Activated B cell treated with CpG ODN at 0.5 μM for 24 hours (primary cell): ENCODE data around the gene KCNH3. TPM values are rescaled to one million over a fixed set of nuclear protein-coding genes. Genes with fewer than 3 reads are reported as not detected.

ENCODE experiments used
- ATAC-seq: fragments of 200-7000 bp; cut with Tn5 transposase; one replicate; pipeline ENCODE4 v1.10.0; 2021; ENCODE audit warnings: low read depth, mild to moderate bottlenecking, moderate library complexity
- CTCF ChIA-PET: fragments of 350-600 bp; sonication (Branson Sonifier 250); formaldehyde crosslinking; loops from one replicate; lab custom pipeline; 2021; ENCODE audit warnings: antibody characterized with exemption; lab: Charles Lee
- POLR2A ChIA-PET: fragments of 350-600 bp; sonication (Branson Sonifier 250); formaldehyde crosslinking; loops from one replicate; lab custom pipeline; 2021; ENCODE audit warnings: antibody characterized with exemption; lab: Charles Lee
- DNase-seq: peaks from one replicate; pipeline ENCODE4 v3.0.0; 2022
- H3K27ac Mint-ChIP-seq: one replicate; pipeline ENCODE4 v1.8.0; 2020; ENCODE audit warnings: mixed read lengths
- H3K27me3 Mint-ChIP-seq: one replicate; pipeline ENCODE4 v1.8.0; 2021; ENCODE audit warnings: mixed read lengths
- H3K36me3 Mint-ChIP-seq: one replicate; pipeline ENCODE4 v1.8.0; 2021; ENCODE audit warnings: low read depth, mixed read lengths
- H3K4me1 Mint-ChIP-seq: one replicate; pipeline ENCODE4 v1.8.0; 2021; ENCODE audit warnings: mixed read lengths
- H3K4me3 Mint-ChIP-seq: one replicate; pipeline ENCODE4 v1.8.0; 2020; ENCODE audit warnings: mild to moderate bottlenecking, mixed read lengths
- H3K9me3 Mint-ChIP-seq: one replicate; pipeline ENCODE4 v1.8.0; 2020; ENCODE audit warnings: mixed read lengths
- intact Hi-C: fragments of 100-400 bp; cut with micrococcal nuclease; formaldehyde crosslinking; loops from one replicate; pipeline ENCODE4 v1.15.1; 2024
- total RNA-seq: library from RNA; stranded (reverse); gene quantifications from 2 replicates; pipeline ENCODE4 v1.2.3, GENCODE V29; 2022
- TF ChIP-seq, protein P1 (sequence below): fragments of 200-600 bp; IDR thresholded peaks from one replicate; pipeline ENCODE4 v1.8.0; 2022; ENCODE audit warnings: antibody characterized with exemption, mild to moderate bottlenecking

KCNH3 gene
- total RNA-seq, 1 donor from 2014 or later = 0.44 TPM

DNA sequence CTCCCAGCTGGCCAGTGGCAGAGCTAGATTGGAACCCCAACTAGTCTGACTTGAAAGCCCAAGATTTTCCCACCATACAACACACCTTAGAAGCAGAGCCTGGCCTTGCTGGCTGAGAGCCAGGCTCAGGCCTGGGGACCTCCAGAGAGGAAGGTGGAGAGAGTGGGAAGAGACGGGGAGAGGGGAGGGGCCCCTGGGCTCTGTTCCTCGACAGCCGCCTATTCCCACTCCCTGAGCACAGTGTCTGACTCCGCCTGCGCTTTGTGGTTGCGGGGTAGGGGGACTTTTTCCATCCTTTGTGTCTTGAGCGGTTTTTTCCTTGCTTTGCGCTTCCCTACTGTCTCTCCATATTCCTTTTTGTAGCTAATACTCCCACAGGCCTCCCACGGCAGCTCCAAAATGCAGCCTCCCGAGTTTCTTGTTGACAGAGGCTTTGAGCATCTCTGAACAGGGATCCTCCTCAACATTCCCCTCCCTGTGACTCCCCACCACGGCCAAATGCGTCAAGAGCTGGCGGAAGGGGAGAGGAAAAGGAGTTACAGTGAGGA, 4.0 kb upstream of the KCNH3 start:
- no peaks in the 10 kb centered on the region for H3K9me3 Mint-ChIP-seq
- H3K27me3 Mint-ChIP-seq = peaks cover 18% of the 10 kb centered on the region
- ChIA-PET POLR2A (interaction anchor here (1.3 kb wide), 1 partner anchor 33 kb away, joined by 3 read pairs; the partner anchor contains the start of gene MCRS1), CTCF (interaction anchor here (1.2 to 1.4 kb wide), 3 partner anchors 18 to 177 kb away, joined by 3 to 4 read pairs (median 4); no protein-coding TSS in a partner anchor)
- TF ChIP-seq, protein P1, sequence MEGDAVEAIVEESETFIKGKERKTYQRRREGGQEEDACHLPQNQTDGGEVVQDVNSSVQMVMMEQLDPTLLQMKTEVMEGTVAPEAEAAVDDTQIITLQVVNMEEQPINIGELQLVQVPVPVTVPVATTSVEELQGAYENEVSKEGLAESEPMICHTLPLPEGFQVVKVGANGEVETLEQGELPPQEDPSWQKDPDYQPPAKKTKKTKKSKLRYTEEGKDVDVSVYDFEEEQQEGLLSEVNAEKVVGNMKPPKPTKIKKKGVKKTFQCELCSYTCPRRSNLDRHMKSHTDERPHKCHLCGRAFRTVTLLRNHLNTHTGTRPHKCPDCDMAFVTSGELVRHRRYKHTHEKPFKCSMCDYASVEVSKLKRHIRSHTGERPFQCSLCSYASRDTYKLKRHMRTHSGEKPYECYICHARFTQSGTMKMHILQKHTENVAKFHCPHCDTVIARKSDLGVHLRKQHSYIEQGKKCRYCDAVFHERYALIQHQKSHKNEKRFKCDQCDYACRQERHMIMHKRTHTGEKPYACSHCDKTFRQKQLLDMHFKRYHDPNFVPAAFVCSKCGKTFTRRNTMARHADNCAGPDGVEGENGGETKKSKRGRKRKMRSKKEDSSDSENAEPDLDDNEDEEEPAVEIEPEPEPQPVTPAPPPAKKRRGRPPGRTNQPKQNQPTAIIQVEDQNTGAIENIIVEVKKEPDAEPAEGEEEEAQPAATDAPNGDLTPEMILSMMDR = no peak
- H3K4me3 Mint-ChIP-seq = no peak overlapping the region
- no peak overlapping the region for H3K27ac Mint-ChIP-seq
- no peaks in the 10 kb centered on the region for H3K36me3 Mint-ChIP-seq
- intact Hi-C loops = no loop called here
- ATAC-seq (no peak), DNase-seq (no peak)
- H3K4me1 Mint-ChIP-seq = peaks cover 24% of the 10 kb centered on the region

DNA sequence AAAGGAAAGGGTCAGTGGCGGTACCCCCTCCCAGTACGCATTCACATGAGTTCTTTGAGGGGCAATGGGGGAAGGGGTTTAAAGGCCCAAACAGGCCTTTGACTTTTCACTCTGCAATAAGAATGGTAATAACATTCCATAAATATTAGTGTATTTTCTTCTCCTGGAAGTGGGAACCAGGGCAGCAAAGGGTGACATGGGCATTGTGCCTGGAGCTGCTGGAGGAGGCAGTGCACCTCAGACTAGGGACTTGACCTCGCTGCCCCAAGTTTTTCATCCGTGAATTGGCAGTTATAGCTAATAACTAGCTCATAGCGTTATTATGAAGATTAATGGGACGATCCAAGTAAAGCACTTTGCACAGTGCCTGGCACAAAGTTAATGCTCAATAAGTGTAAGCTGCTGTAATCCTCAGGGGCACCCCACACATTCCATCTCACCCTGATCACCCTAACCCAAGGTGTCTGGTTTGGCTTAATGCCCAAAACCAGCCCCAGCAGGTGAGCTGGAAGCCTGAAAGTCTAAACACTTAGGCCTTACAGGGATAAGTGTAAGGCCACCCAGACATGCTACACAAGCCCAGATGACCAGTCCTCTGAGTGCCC, 2.8 kb upstream of the KCNH3 start:
- intact Hi-C loops = loop anchor here (1.0 kb wide), 1 partner anchor 14 kb away; no protein-coding TSS in a partner anchor
- Mint-ChIP-seq H3K9me3 (no peaks in the 10 kb centered on the region), H3K4me3 (no peak overlapping the region), H3K36me3 (no peaks in the 10 kb centered on the region), H3K27ac (no peak overlapping the region), H3K4me1 (peaks cover 35% of the 10 kb centered on the region), H3K27me3 (peaks cover 25% of the 10 kb centered on the region)
- TF ChIP-seq, protein P1 = no peak
- DNase-seq (no peak), ATAC-seq (no peak)
- ChIA-PET POLR2A (interaction anchor here (0.6 to 1.1 kb wide), 2 partner anchors 294 to 404 kb away, joined by 4 read pairs; partner anchors contain the start of gene TUBA1B), CTCF (interaction anchor here (0.8 to 1.2 kb wide), 2 partner anchors 17 to 22 kb away, joined by 3 to 4 read pairs; no protein-coding TSS in a partner anchor)

DNA sequence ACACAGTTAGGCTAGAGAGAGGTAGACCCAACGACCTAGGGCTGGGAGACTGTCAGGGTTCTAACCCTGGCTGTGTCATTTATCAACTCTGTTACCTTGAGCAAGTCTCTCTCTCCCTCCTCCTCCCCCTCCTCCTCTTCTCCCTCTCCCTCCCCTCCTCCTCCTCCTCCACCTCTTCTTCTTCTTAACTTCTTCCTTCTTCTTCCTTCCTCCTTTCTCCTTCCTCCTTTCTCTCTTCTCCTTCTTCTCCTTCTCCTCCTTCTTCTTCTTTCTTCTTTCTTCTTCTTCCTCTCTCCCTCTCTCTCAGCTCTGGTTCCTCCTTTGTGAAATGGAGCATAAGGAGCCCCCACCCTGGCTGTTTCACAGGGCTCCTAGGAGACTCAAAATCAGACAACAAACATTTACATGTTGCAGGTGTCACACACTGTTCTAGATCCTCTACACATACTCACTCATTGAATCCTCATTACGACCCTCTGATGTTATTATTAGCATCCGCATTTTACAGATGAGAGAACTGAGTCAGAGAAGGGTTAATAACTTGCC, 2.2 kb upstream of the KCNH3 start:
- ATAC-seq (no peak), DNase-seq (no peak)
- H3K27ac Mint-ChIP-seq = peak overlapping the region; percentile 31
- TF ChIP-seq, protein P1 = no peak
- H3K9me3 Mint-ChIP-seq = no peaks in the 10 kb centered on the region
- H3K4me1 Mint-ChIP-seq = peaks cover 41% of the 10 kb centered on the region
- H3K27me3 Mint-ChIP-seq = peaks cover 28% of the 10 kb centered on the region
- H3K36me3 Mint-ChIP-seq = no peaks in the 10 kb centered on the region
- ChIA-PET POLR2A (interaction anchor here (0.6 to 1.1 kb wide), 3 partner anchors 105 to 405 kb away, joined by 4 read pairs; partner anchors contain the start of gene TUBA1B), CTCF (interaction anchor here (0.8 to 2.2 kb wide), 2 partner anchors 22 to 23 kb away, joined by 3 to 7 read pairs; no protein-coding TSS in a partner anchor)
- intact Hi-C loops = loop anchor here (1.0 kb wide), 1 partner anchor 14 kb away; no protein-coding TSS in a partner anchor
- H3K4me3 Mint-ChIP-seq = peak overlapping the region; percentile 38

DNA sequence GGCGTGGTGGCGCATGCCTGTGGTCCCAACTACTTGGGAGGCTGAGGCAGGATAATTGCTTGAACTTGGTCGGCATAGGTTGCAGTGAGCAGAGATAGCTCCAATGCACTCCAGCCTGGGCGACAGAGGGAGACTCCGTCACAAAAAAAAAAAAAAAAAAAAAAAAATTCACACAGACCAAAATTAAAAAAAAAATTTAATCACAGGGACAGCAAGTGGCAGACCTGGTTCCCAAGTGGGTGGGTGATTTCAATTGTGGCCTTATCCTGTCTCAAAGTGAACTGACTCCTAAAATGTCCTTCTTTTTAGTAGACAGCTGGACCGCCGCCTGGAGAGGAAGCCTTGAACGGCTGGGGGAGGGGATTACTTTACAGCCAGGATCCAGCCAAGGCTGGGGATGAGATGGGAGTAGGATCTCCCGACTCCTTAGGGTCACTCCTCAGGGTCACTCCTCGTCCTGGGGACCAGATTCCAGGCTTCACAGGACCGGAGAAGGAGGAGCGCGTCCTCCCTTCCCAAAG, 1.5 kb upstream of the KCNH3 start:
- peak overlapping the region; percentile 81 for H3K4me3 Mint-ChIP-seq
- H3K27me3 Mint-ChIP-seq = peaks cover 28% of the 10 kb centered on the region
- intact Hi-C loops = no loop called here
- no peaks in the 10 kb centered on the region for H3K36me3 Mint-ChIP-seq
- peaks cover 43% of the 10 kb centered on the region for H3K4me1 Mint-ChIP-seq
- DNase-seq = no peak
- no peak for ATAC-seq
- POLR2A ChIA-PET = interaction anchor here (0.6 to 1.1 kb wide), 4 partner anchors 105 to 406 kb away, joined by 3 to 4 read pairs (median 4); partner anchors contain the start of genes SPATS2 and TUBA1B
- CTCF ChIA-PET = interaction anchor here (0.6 to 2.2 kb wide), 3 partner anchors 23 to 556 kb away, joined by 4 to 7 read pairs (median 7); no protein-coding TSS in a partner anchor
- H3K27ac Mint-ChIP-seq = peak overlapping the region; percentile 31
- H3K9me3 Mint-ChIP-seq = no peaks in the 10 kb centered on the region
- TF ChIP-seq, protein P1 = no peak
